Activated CD4-positive, alpha-beta memory T cell treated with anti-CD3 and anti-CD28 coated beads, Interleukin-2, amount 10 ng/mL, durations not matched to agents 7 days and 5 days (primary cell): ENCODE measurements around the gene PDE4D. TPM values are rescaled to one million over a fixed set of nuclear protein-coding genes. Genes with fewer than 3 reads are reported as not detected.

Experiments
- CTCF ChIA-PET: fragments of 350-600 bp; sonication (Branson Sonifier 250); formaldehyde crosslinking; loops from one replicate; lab custom pipeline; 2021; ENCODE audit warnings: antibody characterized with exemption, inconsistent platforms; lab: Charles Lee
- POLR2A ChIA-PET: fragments of 350-600 bp; sonication (Branson Sonifier 250); formaldehyde crosslinking; loops from one replicate; lab custom pipeline; 2021; ENCODE audit warnings: antibody characterized with exemption; lab: Charles Lee
- DNase-seq: peaks from one replicate; pipeline ENCODE4 v3.0.0-alpha.2; 2020
- H3K27ac Mint-ChIP-seq: one replicate; pipeline ENCODE4 v1.8.0; 2021; ENCODE audit warnings: mild to moderate bottlenecking, mixed read lengths
- H3K27me3 Mint-ChIP-seq: one replicate; pipeline ENCODE4 v1.8.0; 2021; ENCODE audit warnings: mixed read lengths
- H3K36me3 Mint-ChIP-seq: one replicate; pipeline ENCODE4 v1.8.0; 2021; ENCODE audit warnings: low read depth, mixed read lengths
- H3K4me1 Mint-ChIP-seq: one replicate; pipeline ENCODE4 v1.8.0; 2021; ENCODE audit warnings: mixed read lengths
- H3K4me3 Mint-ChIP-seq: one replicate; pipeline ENCODE4 v1.8.0; 2021; ENCODE audit warnings: mild to moderate bottlenecking, mixed read lengths
- H3K9me3 Mint-ChIP-seq: one replicate; pipeline ENCODE4 v1.8.0; 2021; ENCODE audit warnings: mixed read lengths
- total RNA-seq, 2 experiments: library from RNA; stranded (reverse); gene quantifications; one replicate each; pipeline ENCODE4 v1.2.3, GENCODE V29; 2021

The PDE4D gene
- total RNA-seq, 2 experiments from 2014 or later: 123 to 126 TPM

DNA sequence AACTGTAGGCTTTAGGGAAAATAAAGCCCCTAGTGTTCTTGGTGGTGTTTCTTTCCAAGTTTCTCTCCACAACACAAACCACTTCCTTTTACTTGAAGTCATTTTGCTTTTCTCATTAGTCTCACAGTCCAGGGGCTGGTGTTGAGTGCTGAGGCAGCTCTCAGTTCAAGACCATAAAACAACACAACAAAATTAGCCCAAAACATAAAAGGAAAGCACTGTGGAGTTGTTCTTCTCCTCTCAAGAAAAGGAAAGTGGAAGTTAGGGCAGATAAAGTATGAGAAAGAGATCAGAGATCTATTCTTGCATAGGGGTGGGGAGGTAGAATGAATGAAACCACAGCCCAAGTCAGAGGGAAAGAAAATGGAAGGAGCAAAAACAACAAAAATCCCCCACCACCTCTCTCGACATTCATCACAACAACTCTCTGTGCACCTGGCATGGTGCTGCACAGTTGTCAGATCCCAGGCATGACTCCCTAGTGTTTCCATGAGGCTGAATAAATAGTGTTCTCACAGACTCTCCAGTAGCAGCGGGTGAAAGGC is 740.8 kb downstream of the PDE4D start:
- no peak for DNase-seq
- POLR2A ChIA-PET: interaction anchor here (1.3 to 2.3 kb wide), 5 partner anchors 18 to 114 kb away, joined by 3 to 16 read pairs (median 6); no protein-coding TSS in a partner anchor
- Mint-ChIP-seq H3K4me3 (peak overlapping the region; percentile 11), H3K9me3 (no peaks in the 10 kb centered on the region), H3K36me3 (peaks cover 6% of the 10 kb centered on the region), H3K4me1 (peaks cover 3% of the 10 kb centered on the region), H3K27me3 (peaks cover 1% of the 10 kb centered on the region), H3K27ac (peak overlapping the region; percentile 68)
- CTCF ChIA-PET: interaction anchor here (1.1 kb wide), 1 partner anchor 20 kb away, joined by 5 read pairs; no protein-coding TSS in a partner anchor

DNA sequence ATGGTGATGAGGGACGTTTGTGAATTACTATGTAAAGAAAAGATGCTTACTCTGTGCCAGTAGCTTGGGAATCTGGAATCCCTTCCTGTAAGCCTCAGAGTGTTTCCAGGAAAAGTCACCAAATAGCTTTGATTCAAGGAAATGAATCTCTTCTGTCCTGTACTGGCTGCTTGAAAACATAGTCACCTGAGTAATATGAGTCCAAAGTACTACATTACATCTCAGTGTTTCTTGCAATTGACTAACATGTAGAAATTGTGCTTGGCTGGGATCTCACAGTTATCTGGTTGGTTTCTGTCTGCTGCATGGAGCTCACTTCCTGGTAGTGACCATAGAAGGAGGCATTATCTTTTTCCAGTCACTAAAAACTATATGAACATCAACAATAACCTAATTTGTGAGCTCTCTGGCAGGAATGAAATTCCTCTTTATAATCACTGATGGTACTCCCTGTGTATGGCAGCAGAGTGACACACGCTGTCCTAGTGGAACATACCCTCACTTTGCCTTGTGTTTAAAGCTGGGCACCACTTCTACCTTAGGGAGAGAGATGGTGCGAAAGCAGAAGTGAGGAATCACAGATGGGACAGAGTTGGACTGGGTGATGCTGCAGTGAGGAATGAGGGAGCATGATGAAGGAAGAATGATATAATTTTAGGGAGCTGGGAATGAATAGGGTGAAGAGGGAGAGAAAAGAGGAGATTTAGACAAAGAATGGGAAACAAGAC is 742.2 kb downstream of the PDE4D start:
- Mint-ChIP-seq H3K36me3 (peaks cover 6% of the 10 kb centered on the region), H3K9me3 (no peaks in the 10 kb centered on the region), H3K27ac (no peak overlapping the region), H3K4me3 (no peak overlapping the region), H3K27me3 (no peaks in the 10 kb centered on the region), H3K4me1 (peaks cover 8% of the 10 kb centered on the region)
- DNase-seq: no peak
- CTCF ChIA-PET: interaction anchor here (0.9 to 1.5 kb wide), 5 partner anchors 12 to 265 kb away, joined by 3 to 4 read pairs (median 4); no protein-coding TSS in a partner anchor
- POLR2A ChIA-PET: interaction anchor here (1.3 to 2.3 kb wide), 6 partner anchors 17 to 113 kb away, joined by 3 to 16 read pairs (median 6); no protein-coding TSS in a partner anchor

DNA sequence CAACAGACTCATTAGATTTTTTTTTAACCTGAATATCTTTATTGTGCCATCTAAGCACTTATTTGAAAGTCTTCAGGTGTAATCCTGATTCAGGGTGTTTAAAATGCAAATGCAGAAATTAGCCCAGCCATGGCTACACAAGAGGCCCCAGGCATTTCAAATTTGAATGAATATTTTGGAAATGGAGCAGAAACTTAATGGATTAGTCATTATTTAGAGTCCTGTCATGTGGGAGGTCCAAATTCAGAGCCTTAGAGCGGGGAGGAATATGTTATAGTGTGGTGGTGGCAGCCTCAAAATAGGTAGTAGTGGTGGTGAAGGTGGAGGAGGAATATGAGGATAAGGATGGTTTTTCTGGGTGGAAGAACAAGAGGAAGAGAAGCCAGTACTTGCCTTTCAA is 743.7 kb downstream of the PDE4D start:
- H3K36me3 Mint-ChIP-seq: peaks cover 6% of the 10 kb centered on the region
- DNase-seq: no peak
- H3K27ac Mint-ChIP-seq: no peak overlapping the region
- no peaks in the 10 kb centered on the region for H3K9me3 Mint-ChIP-seq
- no peak overlapping the region for H3K4me3 Mint-ChIP-seq
- no peaks in the 10 kb centered on the region for H3K27me3 Mint-ChIP-seq
- ChIA-PET POLR2A (no interaction called here), CTCF (no interaction called here)
- peaks cover 8% of the 10 kb centered on the region for H3K4me1 Mint-ChIP-seq

DNA sequence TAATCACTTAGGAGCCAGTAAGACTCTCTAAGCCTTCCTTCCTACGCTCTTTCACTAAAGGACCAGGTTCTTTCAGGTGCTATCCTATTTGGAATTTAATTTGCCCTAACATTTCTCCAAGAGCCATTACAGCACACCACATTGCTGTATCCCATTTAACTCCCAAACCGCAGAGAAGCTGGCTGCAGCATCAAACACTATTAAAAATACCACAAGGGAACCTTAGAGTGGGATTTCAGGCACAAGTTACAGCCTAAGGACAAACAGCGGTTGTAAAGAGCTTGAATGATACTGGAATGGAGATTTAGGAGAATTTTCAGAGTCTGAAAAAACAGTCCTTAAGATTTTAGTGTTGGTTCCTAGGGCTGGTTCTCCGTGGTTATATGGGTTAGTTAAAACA is 744.3 kb downstream of the PDE4D start:
- ChIA-PET CTCF (interaction anchor here (0.6 kb wide), 1 partner anchor 357 kb away, joined by 3 read pairs; no protein-coding TSS in a partner anchor), POLR2A (no interaction called here)
- H3K4me1 Mint-ChIP-seq: peaks cover 8% of the 10 kb centered on the region
- no peaks in the 10 kb centered on the region for H3K27me3 Mint-ChIP-seq
- no peak for DNase-seq
- no peak overlapping the region for H3K4me3 Mint-ChIP-seq
- H3K36me3 Mint-ChIP-seq: peaks cover 6% of the 10 kb centered on the region
- H3K9me3 Mint-ChIP-seq: no peaks in the 10 kb centered on the region
- no peak overlapping the region for H3K27ac Mint-ChIP-seq

DNA sequence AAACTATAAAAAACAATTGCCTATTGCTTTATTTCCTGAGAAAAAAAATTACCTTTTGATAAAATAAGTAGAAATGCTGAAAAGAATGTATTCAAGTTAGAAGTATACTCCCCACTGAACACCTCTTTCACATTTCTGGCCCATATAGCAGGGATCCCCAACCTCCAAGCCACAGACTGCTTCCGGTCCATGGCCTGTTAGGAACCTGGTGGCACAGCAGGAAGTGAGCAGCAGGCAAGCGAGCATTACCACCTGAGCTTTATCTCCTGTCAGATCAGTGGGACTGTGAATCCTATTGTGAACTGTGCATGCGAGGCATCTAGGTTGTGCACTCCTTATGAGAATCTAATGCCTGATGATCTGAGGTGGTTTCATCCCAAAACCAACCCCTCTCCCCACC is 746.8 kb downstream of the PDE4D start:
- Mint-ChIP-seq H3K27me3 (no peaks in the 10 kb centered on the region), H3K4me1 (peaks cover 10% of the 10 kb centered on the region), H3K9me3 (no peaks in the 10 kb centered on the region), H3K36me3 (peaks cover 3% of the 10 kb centered on the region), H3K4me3 (no peak overlapping the region), H3K27ac (no peak overlapping the region)
- CTCF ChIA-PET: no interaction called here
- peak; percentile 49 for DNase-seq
- POLR2A ChIA-PET: interaction anchor here (1.0 kb wide), 1 partner anchor 19 kb away, joined by 3 read pairs; no protein-coding TSS in a partner anchor

DNA sequence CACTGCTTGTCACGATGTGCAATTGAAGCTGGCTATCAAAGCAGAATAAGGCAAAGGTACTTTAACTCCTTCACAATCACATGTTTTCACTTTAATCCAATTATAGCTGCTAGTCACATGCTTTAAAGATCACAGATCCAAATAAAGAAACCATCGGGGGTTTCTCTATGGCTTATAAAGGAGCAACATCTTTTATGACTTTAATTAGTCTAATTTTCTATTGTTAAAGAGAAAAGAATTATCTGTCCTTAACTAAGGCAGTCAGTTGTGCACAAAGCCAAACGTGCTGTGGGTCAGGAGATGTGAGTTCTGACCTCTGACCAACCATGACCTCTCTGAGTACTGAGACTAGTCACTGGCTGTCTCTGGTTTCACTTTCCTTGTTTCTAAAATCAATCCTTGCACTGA is 749.6 kb downstream of the PDE4D start:
- ChIA-PET POLR2A (interaction anchor here (0.6 kb wide), 1 partner anchor 16 kb away, joined by 3 read pairs; no protein-coding TSS in a partner anchor), CTCF (interaction anchor here (0.8 to 0.9 kb wide), 2 partner anchors 10 to 252 kb away, joined by 3 to 7 read pairs; no protein-coding TSS in a partner anchor)
- H3K36me3 Mint-ChIP-seq: peaks cover under 1% of the 10 kb centered on the region
- peaks cover under 1% of the 10 kb centered on the region for H3K27me3 Mint-ChIP-seq
- no peak overlapping the region for H3K4me3 Mint-ChIP-seq
- no peak for DNase-seq
- no peaks in the 10 kb centered on the region for H3K9me3 Mint-ChIP-seq
- peaks cover 8% of the 10 kb centered on the region for H3K4me1 Mint-ChIP-seq
- no peak overlapping the region for H3K27ac Mint-ChIP-seq

DNA sequence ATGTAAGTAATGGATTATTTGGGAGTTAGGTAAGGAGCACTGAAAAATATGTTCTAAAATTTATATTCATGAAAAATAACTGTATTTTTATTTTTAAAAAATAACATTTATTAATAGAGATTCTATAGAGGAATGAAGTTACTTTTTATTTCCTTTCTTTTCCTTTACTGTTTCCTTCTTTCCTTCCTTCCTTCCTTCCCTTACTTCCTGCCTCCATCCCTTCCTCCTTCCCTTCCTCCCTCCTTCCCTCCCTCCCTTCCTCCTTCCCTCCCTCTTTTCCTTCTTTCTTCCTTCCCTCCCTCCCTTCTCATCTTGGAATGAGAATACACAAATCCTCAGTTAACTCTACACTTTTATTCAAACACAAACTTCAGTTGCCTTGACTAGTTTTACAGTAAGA is 750.6 kb downstream of the PDE4D start:
- DNase-seq: no peak
- H3K27me3 Mint-ChIP-seq: peaks cover 2% of the 10 kb centered on the region
- CTCF ChIA-PET: no interaction called here
- no peak overlapping the region for H3K4me3 Mint-ChIP-seq
- no peaks in the 10 kb centered on the region for H3K9me3 Mint-ChIP-seq
- no peak overlapping the region for H3K27ac Mint-ChIP-seq
- POLR2A ChIA-PET: no interaction called here
- peaks cover 5% of the 10 kb centered on the region for H3K36me3 Mint-ChIP-seq
- peaks cover 8% of the 10 kb centered on the region for H3K4me1 Mint-ChIP-seq

DNA sequence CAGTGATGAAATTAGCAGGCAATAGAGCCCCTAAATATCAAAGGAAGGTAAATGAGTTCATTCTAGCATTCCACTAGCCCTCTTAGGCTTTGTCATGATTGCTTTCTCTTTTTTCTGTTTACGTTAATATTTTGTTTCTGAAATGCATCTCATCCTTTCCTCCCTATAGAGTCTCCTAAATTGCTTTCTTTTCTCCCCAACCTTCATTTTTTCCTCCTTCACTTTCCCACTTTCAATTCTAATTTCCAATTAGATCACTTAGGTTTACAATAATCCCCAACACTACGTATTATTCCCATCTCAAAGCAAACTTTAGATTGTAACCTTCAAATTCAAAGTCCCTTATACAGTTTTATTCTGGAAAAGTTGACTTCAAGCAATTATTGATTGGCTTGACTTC is 751.4 kb downstream of the PDE4D start:
- CTCF ChIA-PET: no interaction called here

DNA sequence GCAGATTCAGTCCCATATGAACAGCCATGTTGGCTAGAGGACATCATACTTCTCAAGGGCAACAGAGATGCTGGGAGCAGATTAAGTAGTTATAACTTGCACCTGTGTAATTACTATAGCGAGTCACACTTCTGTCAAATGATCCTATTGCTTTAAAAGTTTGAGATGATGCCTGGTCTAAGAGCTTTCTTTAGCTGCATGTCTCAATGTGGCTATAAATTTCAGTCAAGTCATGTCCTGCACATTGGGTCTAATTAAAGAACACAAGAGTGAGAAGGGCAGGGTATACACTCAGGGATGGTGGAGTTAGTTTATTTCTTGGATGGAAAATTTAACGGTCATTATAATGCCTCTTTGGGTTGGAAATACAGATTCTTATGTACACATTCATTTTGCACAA is 753.4 kb downstream of the PDE4D start:
- H3K36me3 Mint-ChIP-seq: peaks cover 8% of the 10 kb centered on the region
- ChIA-PET POLR2A (no interaction called here), CTCF (interaction anchor here (1.4 kb wide), 1 partner anchor 106 kb away, joined by 5 read pairs; no protein-coding TSS in a partner anchor)
- no peaks in the 10 kb centered on the region for H3K9me3 Mint-ChIP-seq
- no peak for DNase-seq
- H3K4me1 Mint-ChIP-seq: peaks cover 3% of the 10 kb centered on the region
- H3K27me3 Mint-ChIP-seq: peaks cover 2% of the 10 kb centered on the region
- no peak overlapping the region for H3K27ac Mint-ChIP-seq
- no peak overlapping the region for H3K4me3 Mint-ChIP-seq

More for the DNA sequence above, 751.4 kb downstream of the PDE4D start:
- Mint-ChIP-seq H3K27ac (no peak overlapping the region), H3K36me3 (peaks cover 5% of the 10 kb centered on the region), H3K4me3 (no peak overlapping the region), H3K9me3 (no peaks in the 10 kb centered on the region), H3K4me1 (peaks cover 6% of the 10 kb centered on the region), H3K27me3 (peaks cover 2% of the 10 kb centered on the region)
- no peak for DNase-seq
- POLR2A ChIA-PET: no interaction called here

DNA sequence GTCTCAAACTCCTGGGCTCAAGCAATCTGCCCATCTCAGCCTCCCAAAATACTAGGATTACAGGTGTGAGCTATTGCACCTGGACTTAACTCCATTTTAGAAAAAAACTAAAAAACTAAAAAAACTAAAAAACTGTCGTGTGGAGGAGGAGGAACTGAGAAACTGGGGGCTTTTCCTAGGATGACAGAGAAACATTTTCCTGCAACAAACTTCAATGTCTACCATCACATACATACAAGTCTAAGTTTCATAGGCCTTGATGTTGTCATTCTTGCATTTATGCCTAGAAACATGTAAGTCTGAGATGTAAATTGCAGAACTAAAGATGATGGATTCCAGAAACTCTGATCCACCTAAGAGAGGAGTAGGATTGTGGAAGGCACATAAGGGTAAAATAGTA is 753.8 kb downstream of the PDE4D start:
- Mint-ChIP-seq H3K36me3 (peaks cover 8% of the 10 kb centered on the region), H3K27me3 (peaks cover 2% of the 10 kb centered on the region), H3K9me3 (no peaks in the 10 kb centered on the region), H3K4me1 (peaks cover 7% of the 10 kb centered on the region), H3K27ac (no peak overlapping the region), H3K4me3 (no peak overlapping the region)
- DNase-seq: no peak
- ChIA-PET CTCF (interaction anchor here (1.4 to 1.5 kb wide), 2 partner anchors 34 to 106 kb away, joined by 5 to 7 read pairs; no protein-coding TSS in a partner anchor), POLR2A (no interaction called here)

DNA sequence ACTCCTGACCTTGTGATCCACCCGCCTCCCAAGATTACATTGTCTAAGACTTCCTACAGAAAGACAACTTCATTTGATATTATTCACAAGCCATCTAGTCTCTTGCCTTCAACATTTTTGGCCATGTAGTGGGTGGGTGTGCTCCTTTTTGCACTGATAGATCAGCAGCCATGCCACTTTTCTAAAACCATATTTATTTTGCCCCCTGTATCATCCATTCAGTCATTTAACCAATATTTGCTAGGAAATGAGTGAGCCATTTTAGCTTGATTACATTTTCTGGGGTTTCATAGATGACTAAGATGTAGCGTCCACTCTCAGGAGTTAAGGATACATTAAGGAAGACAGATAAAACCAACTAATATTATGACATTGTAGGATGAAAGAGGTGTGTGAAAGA is 755.0 kb downstream of the PDE4D start:
- peaks cover 15% of the 10 kb centered on the region for H3K4me1 Mint-ChIP-seq
- no peak overlapping the region for H3K27ac Mint-ChIP-seq
- H3K9me3 Mint-ChIP-seq: no peaks in the 10 kb centered on the region
- peaks cover 2% of the 10 kb centered on the region for H3K27me3 Mint-ChIP-seq
- POLR2A ChIA-PET: interaction anchor here (1.5 to 3.0 kb wide), 2 partner anchors 11 to 14 kb away, joined by 3 to 13 read pairs; no protein-coding TSS in a partner anchor
- H3K4me3 Mint-ChIP-seq: no peak overlapping the region
- DNase-seq: no peak
- H3K36me3 Mint-ChIP-seq: peaks cover 13% of the 10 kb centered on the region
- CTCF ChIA-PET: interaction anchor here (1.4 to 1.7 kb wide), 4 partner anchors 11 to 104 kb away, joined by 3 to 7 read pairs (median 6); no protein-coding TSS in a partner anchor

DNA sequence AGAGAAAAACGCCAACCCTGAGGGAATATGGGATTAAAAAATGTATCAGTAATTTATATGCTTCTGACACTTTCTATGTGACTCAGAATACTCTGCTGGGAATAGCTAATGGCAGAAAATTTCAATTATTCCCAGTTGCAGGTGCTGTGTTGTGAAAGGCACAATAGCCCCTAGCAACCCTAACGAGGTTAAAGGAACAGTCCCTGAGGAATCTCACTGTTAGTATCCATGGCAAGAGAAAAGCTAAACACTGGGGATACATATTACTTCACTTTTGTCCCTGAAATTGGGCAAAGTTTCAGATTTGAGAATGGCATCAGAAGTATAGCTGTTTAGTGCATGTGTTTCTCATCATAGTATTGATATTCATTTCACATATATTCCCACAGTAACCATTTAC is 755.7 kb downstream of the PDE4D start:
- CTCF ChIA-PET: interaction anchor here (1.5 to 1.7 kb wide), 3 partner anchors 10 to 50 kb away, joined by 3 to 7 read pairs (median 6); no protein-coding TSS in a partner anchor

More for the DNA sequence above, 755.7 kb downstream of the PDE4D start:
- Mint-ChIP-seq H3K36me3 (peaks cover 13% of the 10 kb centered on the region), H3K4me3 (no peak overlapping the region), H3K27ac (no peak overlapping the region), H3K4me1 (peaks cover 22% of the 10 kb centered on the region), H3K9me3 (no peaks in the 10 kb centered on the region), H3K27me3 (peaks cover 2% of the 10 kb centered on the region)
- POLR2A ChIA-PET: interaction anchor here (1.5 to 3.0 kb wide), 2 partner anchors 10 to 14 kb away, joined by 3 to 13 read pairs; no protein-coding TSS in a partner anchor
- no peak for DNase-seq
